ENCODE results near the gene SLC17A9.

GRCh38 chr20:62959998-62960436 lies 7.5 kb downstream of the SLC17A9 start:
- TF ChIP-seq CTCF (IDR thresholded peaks at IDR 0.05) (no peak), POLR2A (IDR thresholded peaks at IDR 0.05) (no peak)

All from heart left ventricle (tissue), 13 donors.